ENCODE measurements around the gene ALPI. TPM values are rescaled to one million over a fixed set of nuclear protein-coding genes. Genes with fewer than 3 reads are reported as not detected.

Gene ALPI
- total and polyA plus RNA-seq, 10 of the 15 experiments (the other 5 are each of a cell fraction or from before 2014, with no cell fraction given), result not detected

DNA sequence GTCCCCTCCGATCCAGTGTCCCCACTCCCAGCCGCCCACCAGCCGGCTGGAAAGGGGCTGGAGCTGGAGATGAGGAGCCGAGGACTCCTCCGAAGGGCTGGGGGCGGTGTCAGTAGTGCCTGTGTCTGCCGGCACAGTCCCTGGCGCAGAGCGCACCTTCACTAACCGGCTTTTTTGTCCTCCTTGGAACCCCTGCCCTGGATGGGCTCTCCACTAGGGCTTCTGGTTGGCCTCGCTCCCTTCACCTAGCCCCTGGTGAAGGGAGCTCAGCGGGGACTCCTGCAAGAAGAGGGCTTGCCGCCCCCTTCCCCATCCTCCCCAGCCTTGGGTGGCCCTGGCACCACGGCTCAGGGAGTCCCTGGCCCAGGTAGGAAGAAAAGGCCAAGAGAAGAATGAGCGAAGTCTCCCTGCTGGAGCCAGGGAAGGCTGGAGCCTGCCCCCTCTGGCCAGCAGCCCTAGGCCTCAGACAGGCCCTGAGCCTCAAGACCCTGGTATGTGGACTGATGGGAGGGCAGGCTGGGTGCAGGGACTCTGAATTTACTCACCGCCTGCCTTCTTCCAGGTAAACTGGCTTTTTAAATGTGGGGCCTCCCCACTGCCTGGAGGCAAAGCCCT, 32.3 kb downstream of the ALPI start (continued):
- TF ChIP-seq ZBTB40 (IDR thresholded peaks at IDR 0.05; ENCODE audit: borderline replicate concordance) (no peak), CHD1 (IDR thresholded peaks at IDR 0.05; ENCODE audit: low read depth, low read length) (no peak), RUNX3 (IDR thresholded peaks at IDR 0.05; ENCODE audit: low read length) (no peak), GABPA (IDR thresholded peaks at IDR 0.05; ENCODE audit: low read depth) (no peak), SREBF2 (IDR thresholded peaks at IDR 0.05; ENCODE audit: low read length) (no peak), SUZ12 (IDR thresholded peaks at IDR 0.05; ENCODE audit: unreplicated experiment) (no peak), LARP7 (IDR thresholded peaks at IDR 0.05) (no peak)

- no peak overlapping the region for H3K4me3 ChIP-seq
- ATAC-seq, result no peak
- 61% methylated on average over 5 of the region's 5 CpGs for WGBS (ENCODE audit: insufficient coverage, insufficient replicate concordance, low lambda C conversion rate, missing lambda C conversion rate)
- FAIRE-seq, result no peak
- intact Hi-C loops (cut with micrococcal nuclease; ENCODE audit: unreplicated experiment) (no loop called here), in situ Hi-C loops (cut with MboI) (no loop called here)
- H4K20me1 ChIP-seq (ENCODE audit: control insufficient read depth, insufficient read depth), result no peaks in the 10 kb centered on the region
- TF ChIP-seq STAT3 (IDR thresholded peaks at IDR 0.05; ENCODE audit: low read depth, low read length) (no peak), ZNF622 (IDR thresholded peaks at IDR 0.05) (no peak), ZNF274 (IDR thresholded peaks at IDR 0.05; ENCODE audit: insufficient read depth, insufficient read length) (no peak), SRF (IDR thresholded peaks at IDR 0.05; ENCODE audit: low read depth in 2 of 2, low read length in 2 of 2) (no peak), SIN3A (IDR thresholded peaks at IDR 0.05; ENCODE audit: low read depth, low read length) (no peak), CEBPZ (IDR thresholded peaks at IDR 0.05; ENCODE audit: low read depth, low read length) (no peak), TCF12 (IDR thresholded peaks at IDR 0.05; ENCODE audit: low read depth, low read length) (no peak), SPI1 (IDR thresholded peaks at IDR 0.05; ENCODE audit: borderline replicate concordance, insufficient read depth, low read depth, low read length) (no peak), TBL1XR1 (IDR thresholded peaks at IDR 0.05; ENCODE audit: low read depth, low read length) (no peak), TARDBP (IDR thresholded peaks at IDR 0.05; ENCODE audit: borderline replicate concordance) (no peak)
- H2AFZ ChIP-seq (ENCODE audit: control insufficient read depth, low read depth, low read length), result no peak overlapping the region
- H3K9ac ChIP-seq (ENCODE audit: control insufficient read depth, insufficient read depth, low read length), result no peak overlapping the region
- no peaks in the 10 kb centered on the region for H3K79me2 ChIP-seq (ENCODE audit: control insufficient read depth, insufficient read depth, low read length)
- RAD21 ChIA-PET (ENCODE audit: unreplicated experiment), result no interaction called here
- H3K4me2 ChIP-seq (ENCODE audit: control insufficient read depth, insufficient read depth), result no peak overlapping the region
- SMC1A ChIA-PET (ENCODE audit: uncharacterized antibody, unreplicated experiment), result no interaction called here
- no peaks in the 10 kb centered on the region for H3K4me1 ChIP-seq (ENCODE audit: control insufficient read depth, insufficient read depth, low read length)
- no TSS peak for BruUV-seq (replicated peaks)
- CTCF ChIA-PET, result no interaction called here
- H3K27ac ChIP-seq (ENCODE audit: control insufficient read depth, insufficient read depth), result no peak overlapping the region
- H3K27me3 ChIP-seq (replicated peaks in 1 of 2; ENCODE audit: control insufficient read depth in 2 of 2, insufficient read depth in 2 of 2, low read length in 1 of 2), result peaks cover 0 to 19% of the 10 kb centered on the region in 2 experiments; a peak in 3 of 4 replicates
- no peaks in the 10 kb centered on the region for H3K36me3 ChIP-seq (ENCODE audit: control insufficient read depth in 2 of 2, insufficient read depth in 2 of 2, low read length in 1 of 2)
- POLR2A ChIA-PET, result no interaction called here
- no peak for DNase-seq (ENCODE audit: low read depth, low spot score)
- no peaks in the 10 kb centered on the region for H3K9me3 ChIP-seq (replicated peaks; ENCODE audit: control insufficient read depth, insufficient read depth, low read length)
Observed at GRCh38 chr2:232488721-232489300, 32.9 kb downstream of the ALPI start.
